Peyer's patch (tissue), 4 donors: Measurements from ENCODE around the gene MUC5B. TPM values are rescaled to one million over a fixed set of nuclear protein-coding genes. Genes with fewer than 3 reads are reported as not detected.

Source experiments
- DNase-seq, 3 donors: peaks; one replicate each; pipeline ENCODE4 v3.0.0-alpha.2; 2017 to 2019
- H3K27ac ChIP-seq, 4 donors: fragments of 200-600 bp; sonication (generic); one replicate each; pipeline ENCODE4 v1.5.1; 2016 to 2019
- H3K27me3 ChIP-seq, 2 donors: fragments of 200-600 bp; sonication (generic); one replicate each; pipeline ENCODE4 v1.5.1; 2019
- H3K36me3 ChIP-seq, 3 donors: fragments of 200-600 bp; sonication (generic); one replicate each; pipeline ENCODE4 v1.5.1; 2016 to 2019
- H3K4me1 ChIP-seq, 4 donors: fragments of 200-600 bp; sonication (generic); one replicate each; pipeline ENCODE4 v1.5.1; 2016 to 2019
- H3K4me3 ChIP-seq, 4 donors: fragments of 200-600 bp; sonication (generic); 1 replicate in 3 of 4; 2 replicates in 1 of 4; pipeline ENCODE4 v1.5.1; 2016 to 2019; ENCODE audit warnings: mild to moderate bottlenecking in 1 of 4
- H3K9me3 ChIP-seq, 4 donors: fragments of 200-600 bp; sonication (generic); one replicate each; pipeline ENCODE4 v1.5.1; 2016 to 2019; ENCODE audit warnings: mild to moderate bottlenecking in 1 of 4
- CTCF ChIP-seq, 6 experiments: fragments of 450-650 bp in 4 of 6; fragments of 200-600 bp in 2 of 6; sonication (generic) in 1 of 6; IDR thresholded peaks; one replicate each; pipeline ENCODE4 v1.5.1; 2017 to 2019; ENCODE audit warnings: antibody characterized with exemption in 6 of 6, mild to moderate bottlenecking in 3 of 6, moderate library complexity in 1 of 6
- POLR2A ChIP-seq, 2 donors: fragments of 450-650 bp; IDR thresholded peaks; one replicate each; pipeline ENCODE4 v1.5.1; 2017; ENCODE audit warnings: antibody characterized with exemption in 2 of 2, mild to moderate bottlenecking in 2 of 2, moderate library complexity in 2 of 2
- total RNA-seq, 4 donors: library from RNA; depleted of rRNA; stranded (reverse); fragments of >200 nt; gene quantifications; one replicate each; pipeline ENCODE4 v1.1.0, GENCODE V29; 2016

The MUC5B gene
- total RNA-seq, 4 donors from 2014 or later, result 0.18 to 25.6 (median 10.5) TPM

GRCh38 chr11:1199241-1199750 lies 23.6 kb upstream of the MUC5B start:
- no peak for DNase-seq
- H3K27me3 ChIP-seq, result no peaks in the 10 kb centered on the region
- H3K36me3 ChIP-seq, result no peaks in the 10 kb centered on the region
- no peak overlapping the region for H3K4me3 ChIP-seq
- H3K27ac ChIP-seq, result no peak overlapping the region
- no peaks in the 10 kb centered on the region for H3K9me3 ChIP-seq
- no peak for TF ChIP-seq CTCF (IDR thresholded peaks at IDR 0.05)
- TF ChIP-seq POLR2A (IDR thresholded peaks at IDR 0.05), result no peak
- H3K4me1 ChIP-seq, result peaks cover 0 to 3% (median 0%) of the 10 kb centered on the region in 4 donors

GRCh38 chr11:1199751-1200610 lies 22.9 kb upstream of the MUC5B start:
- TF ChIP-seq CTCF (IDR thresholded peaks at IDR 0.05) (no peak), POLR2A (IDR thresholded peaks at IDR 0.05) (no peak)
- Histone ChIP-seq H3K27ac (no peak overlapping the region), H3K4me1 (peaks cover 0 to 3% (median 0%) of the 10 kb centered on the region in 4 donors), H3K4me3 (no peak overlapping the region), H3K36me3 (no peaks in the 10 kb centered on the region), H3K9me3 (no peaks in the 10 kb centered on the region), H3K27me3 (no peaks in the 10 kb centered on the region)
- peak in 2 of 3 donors; percentile 34 to 46 for DNase-seq

- Histone ChIP-seq H3K9me3 (no peaks in the 10 kb centered on the region), H3K36me3 (no peaks in the 10 kb centered on the region), H3K27me3 (no peaks in the 10 kb centered on the region), H3K27ac (no peak overlapping the region), H3K4me1 (peaks cover 0 to 3% (median 0%) of the 10 kb centered on the region in 4 donors), H3K4me3 (no peak overlapping the region)
- DNase-seq, result peak in 1 of 3 donors; percentile 36
- no peak for TF ChIP-seq POLR2A (IDR thresholded peaks at IDR 0.05)
- no peak for TF ChIP-seq CTCF (IDR thresholded peaks at IDR 0.05)
Observed at GRCh38 chr11:1200611-1201191, 22.2 kb upstream of the MUC5B start.

- no peak overlapping the region for H3K4me3 ChIP-seq
- no peaks in the 10 kb centered on the region for H3K9me3 ChIP-seq
- no peak for DNase-seq
- H3K27me3 ChIP-seq, result no peaks in the 10 kb centered on the region
- peaks cover 0 to 3% (median 0%) of the 10 kb centered on the region in 4 donors for H3K4me1 ChIP-seq
- TF ChIP-seq CTCF (IDR thresholded peaks at IDR 0.05), result no peak
- no peak for TF ChIP-seq POLR2A (IDR thresholded peaks at IDR 0.05)
- no peaks in the 10 kb centered on the region for H3K36me3 ChIP-seq
- no peak overlapping the region for H3K27ac ChIP-seq
Observed at GRCh38 chr11:1201395-1202153, 21.3 kb upstream of the MUC5B start.

- Histone ChIP-seq H3K9me3 (no peaks in the 10 kb centered on the region), H3K4me1 (peaks cover 0 to 3% (median 0%) of the 10 kb centered on the region in 4 donors), H3K27me3 (no peaks in the 10 kb centered on the region), H3K4me3 (no peak overlapping the region), H3K27ac (no peak overlapping the region), H3K36me3 (no peaks in the 10 kb centered on the region)
- TF ChIP-seq CTCF (IDR thresholded peaks at IDR 0.05) (no peak), POLR2A (IDR thresholded peaks at IDR 0.05) (no peak)
- DNase-seq, result peak in 2 of 3 donors; percentile 41 to 44
Observed at GRCh38 chr11:1202154-1202775, 20.6 kb upstream of the MUC5B start.
